A673 (cell line): ENCODE results near the gene HNRNPC. TPM values are rescaled to one million over a fixed set of nuclear protein-coding genes. Genes with fewer than 3 reads are reported as not detected.

Experiments used
- BruUV-seq: library from RNA; stranded (reverse); fragments of 400-500 nt; replicated peaks from 2 replicates; lab custom pipeline; 2021; lab: Mats Ljungman, UMichigan
- CTCF ChIA-PET: fragments of 300-600 bp; sonication (Branson Sonifier 250); formaldehyde crosslinking; loops from one replicate; lab custom pipeline; 2022; ENCODE audit warnings: antibody characterized with exemption; lab: Charles Lee
- POLR2A ChIA-PET: fragments of 300-600 bp; sonication (Branson Sonifier 250); formaldehyde crosslinking; loops from one replicate; lab custom pipeline; 2022; ENCODE audit warnings: antibody characterized with exemption; ENCODE audit not compliant: low non-redundant PET; lab: Charles Lee
- DNase-seq: peaks from one replicate; pipeline ENCODE4 v3.0.0-alpha.2; 2015; ENCODE audit warnings: low spot score
- H3K27ac ChIP-seq: fragments of 200-600 bp; sonication (generic); 2 replicates; pipeline ENCODE4 v1.5.1; 2016; ENCODE audit warnings: mixed run types, low read depth, mild to moderate bottlenecking, mixed read lengths, antibody characterized with exemption, low read length; ENCODE audit not compliant: poor library complexity, severe bottlenecking
- H3K27me3 ChIP-seq: fragments of 200-600 bp; sonication (generic); replicated peaks from 2 replicates; pipeline ENCODE4 v1.6.1; 2017; ENCODE audit warnings: mixed run types, low read depth, mild to moderate bottlenecking, mixed read lengths, antibody characterized with exemption, low read length; ENCODE audit not compliant: insufficient read depth, poor library complexity
- H3K36me3 ChIP-seq: fragments of 200-600 bp; sonication (generic); 2 replicates; pipeline ENCODE4 v1.6.1; 2016; ENCODE audit warnings: mixed run types, mild to moderate bottlenecking, mixed read lengths, antibody characterized with exemption, low read length; ENCODE audit not compliant: insufficient read depth, poor library complexity, severe bottlenecking
- H3K4me1 ChIP-seq: fragments of 200-600 bp; sonication (generic); 2 replicates; pipeline ENCODE4 v1.6.1; 2017; ENCODE audit warnings: mixed run types, mild to moderate bottlenecking, mixed read lengths, antibody characterized with exemption, low read length; ENCODE audit not compliant: insufficient read depth, poor library complexity, severe bottlenecking
- H3K4me3 ChIP-seq: fragments of 200-600 bp; sonication (generic); 2 replicates; pipeline ENCODE4 v1.5.1; 2016; ENCODE audit warnings: low read depth, mixed run types, mild to moderate bottlenecking, mixed read lengths, low read length; ENCODE audit not compliant: poor library complexity, severe bottlenecking
- H3K9me3 ChIP-seq: fragments of 200-600 bp; sonication (generic); 2 replicates; pipeline ENCODE4 v1.6.1; 2016; ENCODE audit warnings: mixed run types, low read depth, mild to moderate bottlenecking, mixed read lengths, antibody characterized with exemption, low read length; ENCODE audit not compliant: poor library complexity, severe bottlenecking
- CTCF ChIP-seq: fragments of 300-800, 200-600 bp; sonication (generic); conservative IDR thresholded peaks from 2 replicates; pipeline ENCODE4 v1.5.1; 2017; ENCODE audit warnings: low read depth, mild to moderate bottlenecking, antibody characterized with exemption, low read length, moderate library complexity, mixed read lengths
- EZH2 ChIP-seq: fragments of 200-600 bp; sonication (generic); IDR thresholded peaks from 2 replicates; pipeline ENCODE4 v1.6.1; 2017; ENCODE audit warnings: borderline replicate concordance, low read depth, mild to moderate bottlenecking, mixed read lengths, antibody characterized with exemption, low read length; ENCODE audit not compliant: poor library complexity, severe bottlenecking
- intact Hi-C: fragments of 100-400 bp; cut with micrococcal nuclease; formaldehyde crosslinking; loops from one replicate; pipeline ENCODE4 v1.10.0; 2022; ENCODE audit not compliant: unreplicated experiment
- total RNA-seq: library from RNA; stranded (reverse); gene quantifications from 2 replicates; pipeline ENCODE4 v1.2.3, GENCODE V29; 2021

HNRNPC gene
- total RNA-seq, 1 experiment from 2014 or later: 949 TPM

GRCh38 chr14:21211509-21211908 is 57.7 kb downstream of the HNRNPC start:
- Histone ChIP-seq H3K4me1 (no peaks in the 10 kb centered on the region), H3K4me3 (no peak overlapping the region), H3K36me3 (peaks cover 94% of the 10 kb centered on the region), H3K9me3 (no peaks in the 10 kb centered on the region), H3K27me3 (no peaks in the 10 kb centered on the region), H3K27ac (no peak overlapping the region)
- no TSS peak for BruUV-seq
- CTCF ChIA-PET: no interaction called here
- POLR2A ChIA-PET: no interaction called here
- no peak for DNase-seq
- intact Hi-C loops: no loop called here
- TF ChIP-seq CTCF (no peak), EZH2 (no peak)

- Histone ChIP-seq H3K36me3 (peaks cover 92% of the 10 kb centered on the region), H3K4me1 (no peaks in the 10 kb centered on the region), H3K27me3 (no peaks in the 10 kb centered on the region), H3K9me3 (no peaks in the 10 kb centered on the region), H3K4me3 (no peak overlapping the region), H3K27ac (no peak overlapping the region)
- ChIA-PET CTCF (no interaction called here), POLR2A (no interaction called here)
- no peak for DNase-seq
- BruUV-seq: no TSS peak
- TF ChIP-seq CTCF: no peak
- no peak for TF ChIP-seq EZH2
- intact Hi-C loops: no loop called here
These were observed 59.2 kb downstream of the HNRNPC start for GRCh38 chr14:21210023-21210422.

- CTCF ChIA-PET: no interaction called here
- no TSS peak for BruUV-seq
- DNase-seq: no peak
- Histone ChIP-seq H3K36me3 (peaks cover 83% of the 10 kb centered on the region), H3K4me3 (no peak overlapping the region), H3K27me3 (no peaks in the 10 kb centered on the region), H3K9me3 (no peaks in the 10 kb centered on the region), H3K4me1 (no peaks in the 10 kb centered on the region), H3K27ac (no peak overlapping the region)
- POLR2A ChIA-PET: no interaction called here
- intact Hi-C loops: no loop called here
- TF ChIP-seq EZH2 (no peak), CTCF (no peak)
These were observed 60.1 kb downstream of the HNRNPC start for GRCh38 chr14:21209185-21209584.
